HG03457 (cell line): ENCODE results near the gene LGALS4.
A peak's percentile ranks its signal among the peaks of the same experiment; 100 is the strongest.
"Not testable (repeated sequence)": the region's sequence is repeated elsewhere in the genome, so short reads cannot be mapped to it uniquely, and the experiment has no call there.

Source experiments
- ATAC-seq: cut with Tn5 transposase; IDR thresholded peaks from one replicate; pipeline ENCODE4 v1.9.1; 2021; ENCODE audit warnings: moderate number of reproducible peaks; ENCODE audit not compliant: unreplicated experiment

Gene LGALS4

DNA sequence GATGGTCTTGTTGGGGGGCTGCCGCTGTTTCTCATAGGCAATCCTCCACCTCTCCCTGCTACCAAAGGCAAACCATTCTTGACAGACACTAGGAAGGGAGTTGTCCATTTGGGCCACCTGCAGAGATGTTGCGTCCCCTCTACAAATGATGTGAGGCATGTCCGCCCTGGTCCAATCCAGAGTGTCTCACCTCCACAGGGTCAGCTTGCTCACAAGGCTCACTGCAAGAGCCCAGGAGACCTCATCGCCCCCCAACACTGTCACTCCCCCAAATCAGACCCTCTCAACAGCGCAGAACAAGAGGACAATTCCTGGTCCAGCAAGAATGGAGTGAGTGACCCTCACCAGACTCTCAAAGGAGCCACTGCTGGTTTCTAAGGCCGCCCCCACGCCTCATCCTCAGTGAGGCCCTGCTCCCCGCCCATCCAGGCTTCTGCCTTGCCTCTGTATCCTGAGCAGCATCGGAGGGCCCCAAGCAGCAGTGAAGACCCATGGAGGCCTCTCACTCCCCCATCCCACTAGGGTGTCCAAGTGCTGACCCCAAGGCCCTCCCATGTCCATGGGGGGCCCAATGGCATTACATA is 30.5 kb upstream of the LGALS4 start:
- ATAC-seq: no peak

DNA sequence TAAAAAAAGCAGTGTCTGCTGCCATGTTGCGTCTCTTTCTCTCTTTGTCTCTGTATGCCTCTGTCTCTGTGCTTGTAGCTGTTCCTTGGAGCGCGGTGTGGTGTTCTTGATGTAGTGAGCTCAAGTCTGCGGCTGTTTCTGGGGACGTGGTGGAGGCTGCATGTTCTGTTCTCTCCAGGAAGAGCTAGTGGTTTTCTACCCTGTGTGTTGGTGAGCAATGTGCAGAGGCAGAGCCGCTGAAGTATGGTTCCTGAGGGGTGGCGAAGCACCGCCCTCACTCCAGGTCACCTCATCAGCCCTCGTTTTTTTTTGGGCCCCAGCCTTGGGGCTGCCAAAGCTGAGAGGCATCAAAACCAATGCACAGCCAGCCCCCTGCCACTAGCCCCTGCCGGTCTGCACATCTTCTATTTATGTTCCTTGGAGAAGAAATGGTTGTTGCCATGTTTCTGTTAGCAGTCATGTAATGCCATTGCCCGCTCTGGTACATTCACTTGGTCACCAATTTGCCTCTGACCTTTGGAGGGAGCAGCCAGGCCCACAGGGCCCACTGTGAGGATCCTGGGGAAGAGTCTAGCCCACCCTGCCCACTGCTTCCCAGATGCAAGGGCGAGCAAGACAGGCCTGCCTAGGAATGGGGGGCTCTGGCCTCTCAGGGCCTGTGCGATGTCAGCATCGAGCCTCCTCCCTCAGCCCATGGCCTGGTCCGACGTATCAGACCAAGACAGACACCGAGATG is 29.9 kb upstream of the LGALS4 start:
- ATAC-seq: no peak

DNA sequence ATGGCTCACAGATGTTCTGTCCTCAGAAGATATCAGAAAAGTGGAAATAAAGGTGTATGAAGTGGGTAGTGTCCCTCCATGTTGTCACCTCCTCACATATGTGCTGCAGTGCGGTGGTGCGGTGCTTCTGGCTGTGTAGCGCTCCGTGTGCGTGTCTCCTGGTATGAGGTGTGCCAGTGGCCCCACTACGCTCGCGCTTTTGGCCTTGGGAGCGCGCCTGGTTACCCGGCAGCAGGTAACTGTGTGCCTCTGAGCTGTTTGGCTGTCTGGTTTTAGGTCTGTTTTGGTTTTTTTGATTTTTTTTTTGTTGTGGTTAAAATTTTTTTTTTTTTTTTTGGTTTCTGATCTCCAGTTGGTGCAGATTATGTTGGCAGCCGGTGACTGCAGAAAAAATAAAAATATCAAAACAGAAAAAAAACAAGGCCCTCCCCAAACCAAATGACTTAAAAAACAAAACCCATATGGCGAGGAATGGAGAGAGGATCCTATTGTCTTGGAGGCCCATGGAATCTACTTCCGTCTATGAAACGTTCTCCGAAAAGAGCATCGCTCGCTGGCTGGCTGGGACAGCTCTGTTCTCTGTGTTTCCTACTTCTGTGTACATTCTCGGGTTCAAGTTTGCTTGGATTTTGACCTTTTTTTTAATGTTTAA is 29.2 kb upstream of the LGALS4 start:
- ATAC-seq: no peak

DNA sequence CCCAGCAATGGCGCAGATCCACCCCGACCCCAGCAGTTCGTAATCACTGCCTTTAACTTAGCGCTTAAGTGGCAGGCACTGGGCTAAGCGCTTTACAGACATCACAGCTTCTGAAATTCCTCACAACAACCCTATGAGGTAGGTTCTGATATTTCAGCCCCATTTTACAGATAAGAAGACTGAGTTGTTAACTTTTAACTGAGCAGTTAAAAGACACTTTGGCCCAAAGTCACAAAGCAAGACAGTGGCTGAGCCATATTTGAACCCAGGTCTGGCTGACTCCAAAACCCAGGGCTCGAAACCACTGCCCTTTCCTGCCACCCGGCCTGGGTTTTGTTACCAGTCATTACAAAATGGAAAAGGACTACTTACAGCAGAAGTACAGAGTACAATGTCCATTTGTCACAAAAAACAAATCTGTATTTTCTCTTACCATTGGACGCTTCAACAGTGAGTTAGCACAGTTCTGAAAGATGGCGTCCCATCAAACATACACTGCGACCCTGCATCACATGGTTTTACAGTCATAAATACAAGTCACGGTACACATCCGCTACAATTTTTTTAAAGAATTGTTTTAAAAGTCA is 28.5 kb upstream of the LGALS4 start:
- no peak for ATAC-seq

DNA sequence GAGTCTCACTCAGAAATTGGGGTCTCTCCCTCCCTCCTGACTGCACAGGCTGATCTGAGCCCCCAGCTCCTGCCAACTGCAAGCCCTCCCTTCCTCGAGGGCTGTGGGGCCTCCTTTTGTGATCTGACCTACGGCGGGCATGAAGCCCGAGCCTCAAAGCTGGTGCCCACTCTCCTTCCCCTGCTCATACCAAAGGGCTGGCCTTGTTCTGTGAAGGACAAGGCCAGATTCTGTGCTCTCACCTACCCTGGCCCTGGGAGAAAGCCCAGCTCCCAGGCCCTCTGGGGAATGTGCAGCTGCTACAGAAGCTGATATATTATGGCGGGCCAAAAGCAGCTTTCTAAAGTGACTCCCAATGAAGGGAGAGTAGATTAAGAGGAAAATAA is 27.8 kb upstream of the LGALS4 start:
- no peak for ATAC-seq

DNA sequence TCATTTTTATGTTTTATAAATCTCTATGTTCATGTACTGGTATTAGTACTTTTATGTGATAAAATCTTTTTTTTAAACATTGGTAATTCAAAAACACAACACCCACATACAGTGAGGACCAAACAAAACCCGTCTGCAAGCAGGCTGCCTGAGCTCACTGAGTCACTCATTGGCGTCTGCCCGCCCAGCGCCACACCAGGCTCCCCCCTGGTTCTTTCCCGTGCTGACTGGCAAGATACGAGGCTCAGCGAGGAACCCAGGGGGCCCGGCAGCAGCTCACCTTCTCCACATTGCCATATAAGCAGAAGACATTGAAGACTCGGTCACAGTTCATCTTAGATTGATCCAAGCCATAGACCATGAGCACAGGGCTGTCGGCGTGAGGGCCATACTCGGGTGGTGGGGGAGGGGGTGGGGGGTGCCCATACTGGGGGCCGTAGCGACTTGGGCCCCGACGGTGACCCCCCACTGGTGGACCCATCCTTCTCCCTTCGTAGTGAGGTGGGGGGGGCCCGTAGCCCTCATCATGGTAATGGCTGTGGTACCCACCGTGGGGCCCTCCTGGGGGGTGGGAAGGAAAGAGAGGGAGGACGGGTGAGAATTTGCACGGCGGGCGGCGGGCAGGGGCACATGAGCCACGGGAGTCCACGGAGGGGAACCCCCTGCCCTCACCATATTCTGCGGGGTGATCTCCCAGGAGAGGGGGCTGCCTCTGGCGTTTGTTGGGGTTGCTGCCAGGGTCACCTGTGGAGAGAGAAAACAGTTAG is 27.3 kb upstream of the LGALS4 start:
- no peak for ATAC-seq

DNA sequence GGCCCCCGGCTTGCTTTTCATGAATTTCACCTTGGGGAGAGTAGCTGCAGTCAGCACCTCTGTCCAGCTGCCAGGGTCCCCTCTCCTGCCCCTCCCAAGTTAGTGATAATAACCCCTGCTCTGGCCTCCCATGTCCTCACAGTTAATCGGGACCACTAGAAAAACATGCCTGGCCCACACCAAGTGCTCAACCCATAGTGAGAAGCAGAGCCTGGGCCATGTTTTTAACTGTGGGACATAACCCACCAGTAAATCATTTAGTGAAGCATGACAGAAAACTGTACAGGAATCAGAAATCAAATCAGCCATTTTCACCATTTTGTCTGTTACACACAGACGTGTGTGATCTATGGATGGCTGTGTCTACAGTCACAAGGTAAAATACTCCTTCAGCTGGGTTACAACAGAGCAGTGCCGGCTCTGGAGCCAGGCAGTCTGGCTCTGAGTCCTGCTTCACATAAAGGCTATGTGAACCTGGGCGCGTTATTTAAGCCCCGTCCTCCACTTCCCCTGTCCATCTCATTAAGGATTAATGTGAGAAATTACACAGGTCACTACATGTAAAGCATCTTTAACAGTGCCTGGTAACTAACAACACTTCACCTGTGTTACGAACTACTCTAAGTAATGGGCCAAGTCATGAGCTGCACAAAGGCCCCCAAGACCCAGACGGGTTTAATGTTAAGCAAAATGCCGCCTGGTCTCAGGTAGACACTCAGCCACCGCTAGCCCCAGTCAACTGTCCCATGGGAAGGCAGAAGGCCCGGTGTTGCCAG is 26.4 kb upstream of the LGALS4 start:
- no peak for ATAC-seq

DNA sequence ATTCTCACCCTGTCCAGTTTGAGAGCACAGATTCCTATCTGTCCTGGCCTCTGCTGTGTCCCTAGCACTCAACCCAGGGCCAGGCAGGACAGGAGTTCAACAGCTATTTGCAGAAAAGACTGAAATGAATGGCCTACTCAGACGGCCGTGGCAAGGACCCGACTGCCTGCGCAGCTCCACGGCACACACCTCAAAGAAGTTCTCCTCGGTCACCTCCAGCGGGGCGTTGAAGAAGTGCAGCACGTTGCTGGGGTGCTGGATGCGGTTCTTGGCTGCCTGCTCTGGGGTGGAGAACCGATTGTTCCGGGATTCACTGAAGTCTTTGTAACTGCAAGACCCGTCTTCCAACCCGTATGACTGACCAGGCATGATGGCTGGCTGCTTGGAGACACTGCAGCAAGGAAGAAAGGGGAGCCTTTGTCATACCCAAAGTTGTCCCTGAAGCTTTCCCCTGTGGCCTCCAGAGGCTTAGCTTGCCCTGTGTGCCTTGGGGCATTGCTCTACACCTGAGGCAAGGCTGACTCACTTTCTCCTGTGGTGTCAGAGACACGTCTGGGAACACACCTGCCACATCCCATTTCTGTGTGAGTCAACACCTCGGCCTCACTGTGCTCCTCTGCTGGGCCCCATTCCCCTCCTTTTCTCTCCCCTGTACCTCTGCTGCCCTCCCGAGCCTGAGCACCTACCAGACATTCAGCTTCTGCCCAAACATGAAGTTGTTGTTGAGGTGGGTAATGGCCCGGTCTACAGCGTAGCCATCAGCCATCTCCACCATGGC is 25.7 kb upstream of the LGALS4 start:
- no peak for ATAC-seq

DNA sequence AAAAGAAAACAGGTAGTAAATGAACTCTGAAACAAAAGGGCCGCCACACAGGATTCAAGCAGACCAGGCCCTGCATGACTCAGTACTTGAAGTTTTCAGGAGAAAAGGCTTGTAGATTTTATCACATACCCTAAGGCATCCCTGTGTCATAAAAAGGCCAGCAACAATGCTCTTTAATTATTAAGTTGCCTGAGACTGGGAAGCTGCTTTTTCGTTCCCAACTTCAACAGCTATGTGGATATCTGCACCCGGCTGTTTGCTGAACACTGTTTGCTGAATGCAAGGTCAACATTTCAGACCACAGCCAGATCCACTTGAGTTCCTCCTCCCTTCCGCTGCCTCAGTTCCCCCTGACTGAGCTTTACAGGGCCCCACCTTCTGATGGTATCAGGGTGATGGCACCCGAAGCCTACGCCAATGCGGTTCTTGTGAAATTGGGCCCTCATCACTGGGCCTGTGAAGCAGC is 24.9 kb upstream of the LGALS4 start:
- no peak for ATAC-seq

DNA sequence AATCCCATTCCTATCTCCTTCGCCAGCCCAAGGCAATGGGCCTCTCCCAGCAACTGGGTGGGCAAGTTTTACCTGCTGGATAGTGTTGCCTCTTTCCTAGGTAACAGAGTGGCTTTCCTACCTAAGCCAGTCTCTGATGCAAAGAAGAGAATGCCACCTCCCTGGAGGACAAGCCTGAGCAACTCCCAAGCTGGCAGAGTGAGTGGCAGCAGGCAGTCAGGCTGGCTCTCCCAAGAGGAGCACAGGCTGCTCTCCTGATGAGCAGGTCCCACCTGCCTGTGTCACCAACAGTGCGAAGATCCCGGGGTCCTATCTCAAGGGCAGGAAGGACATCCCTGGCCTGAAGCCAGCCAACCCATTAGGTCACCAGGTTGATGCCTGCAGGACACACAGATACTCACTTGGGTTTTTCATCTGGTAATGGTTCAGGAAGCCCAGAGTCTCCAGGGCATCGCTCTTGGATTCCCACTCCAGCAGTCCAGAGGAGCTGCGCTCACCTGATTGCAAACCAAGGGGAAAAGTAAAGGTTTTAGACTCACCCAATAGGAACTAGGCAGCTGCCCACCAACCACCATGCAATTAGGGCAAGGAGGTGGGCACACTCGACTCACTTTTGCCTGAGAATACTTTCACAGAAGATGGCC is 24.4 kb upstream of the LGALS4 start:
- no peak for ATAC-seq

DNA sequence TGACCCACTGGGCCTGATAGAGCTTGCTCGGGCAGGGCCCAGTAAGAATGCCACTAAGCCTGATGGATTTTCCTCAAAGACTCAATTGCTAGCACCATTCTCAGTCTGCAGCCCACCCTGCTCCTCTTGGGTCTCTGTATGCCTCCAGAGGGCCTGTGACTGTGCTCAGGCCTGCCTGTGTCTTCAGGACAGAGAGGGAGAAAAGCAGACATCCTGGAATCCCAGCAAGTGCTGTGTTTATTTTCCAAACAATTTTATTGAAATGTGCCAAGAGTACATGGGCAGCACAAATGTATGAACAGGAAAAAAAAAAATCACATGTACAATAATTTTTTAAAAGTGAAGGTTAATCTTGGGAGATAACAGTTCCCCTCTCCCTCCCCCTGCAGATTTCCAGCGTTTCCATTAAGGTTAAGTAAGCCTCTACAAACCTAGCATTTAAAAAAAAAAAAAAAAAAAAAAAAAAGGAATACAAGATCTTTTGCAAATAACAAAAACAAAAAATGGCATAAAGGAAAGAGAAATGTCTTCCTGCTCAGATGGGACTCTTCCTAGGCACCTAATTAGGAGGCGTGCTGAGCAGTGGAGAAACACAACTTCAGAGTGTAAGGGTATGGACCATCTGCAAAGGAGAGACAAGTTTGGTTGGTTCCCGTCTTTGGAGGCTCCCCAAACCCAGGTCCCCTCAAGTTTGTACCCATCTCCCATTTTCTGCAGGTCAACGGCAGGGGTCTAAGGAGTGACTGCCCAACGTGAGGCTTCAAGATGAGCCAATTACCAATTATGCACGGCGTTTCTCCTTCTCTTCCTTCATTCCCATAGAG is 23.6 kb upstream of the LGALS4 start:
- ATAC-seq: no peak

DNA sequence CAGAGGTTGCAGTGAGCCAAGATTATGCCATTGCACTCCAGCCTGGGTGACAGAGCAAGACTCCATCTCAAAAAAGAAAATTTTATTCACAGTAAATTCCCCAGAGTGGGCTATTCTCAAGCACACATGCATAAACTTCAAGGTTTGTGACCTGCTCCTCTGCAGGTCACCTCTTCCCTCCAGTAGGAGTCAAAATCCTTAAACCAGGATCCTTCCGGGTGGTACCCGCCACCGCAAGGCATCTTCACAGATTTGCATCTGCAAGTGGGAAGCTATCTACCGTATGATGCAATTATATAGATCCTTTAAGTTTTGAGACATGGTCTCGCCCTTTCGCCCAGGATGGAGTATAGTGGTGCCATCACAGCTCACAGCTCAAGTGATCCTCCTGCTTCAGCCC is 21.8 kb upstream of the LGALS4 start:
- ATAC-seq: no peak

DNA sequence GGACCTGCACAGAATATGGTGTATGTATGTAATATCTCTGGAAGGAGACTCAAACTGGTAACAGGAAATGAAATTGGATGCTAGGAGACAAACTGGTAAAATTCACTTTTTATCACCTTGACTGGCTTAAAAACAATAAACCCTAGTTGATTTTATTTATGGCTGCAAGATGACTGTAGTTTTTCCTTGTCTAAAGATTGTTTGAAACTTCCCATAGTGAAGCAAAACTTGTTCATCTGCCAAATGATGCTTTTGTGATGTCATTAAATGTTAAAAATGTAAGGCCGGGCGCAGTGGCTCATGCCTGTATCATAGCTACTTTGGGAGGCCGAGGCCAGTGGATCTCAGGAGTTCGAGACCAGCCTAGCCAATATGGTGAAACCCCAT is 21.4 kb upstream of the LGALS4 start:
- no peak for ATAC-seq

DNA sequence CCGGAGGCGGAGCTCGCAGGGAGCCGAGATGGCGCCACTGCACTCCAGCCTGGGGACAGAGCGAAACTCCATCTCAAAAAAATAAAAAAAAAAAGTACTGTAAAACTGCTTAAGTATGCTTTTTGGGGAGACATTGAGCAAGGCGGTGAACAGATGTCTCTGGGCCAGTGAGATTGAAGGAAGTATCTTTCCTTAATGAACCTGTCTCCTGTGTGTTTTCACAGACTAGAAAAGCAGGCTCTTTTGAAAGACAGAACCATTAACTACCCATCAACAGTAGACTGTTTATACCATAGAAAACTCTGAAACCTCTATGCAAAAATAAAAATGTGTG is 20.3 kb upstream of the LGALS4 start:
- ATAC-seq: no peak

DNA sequence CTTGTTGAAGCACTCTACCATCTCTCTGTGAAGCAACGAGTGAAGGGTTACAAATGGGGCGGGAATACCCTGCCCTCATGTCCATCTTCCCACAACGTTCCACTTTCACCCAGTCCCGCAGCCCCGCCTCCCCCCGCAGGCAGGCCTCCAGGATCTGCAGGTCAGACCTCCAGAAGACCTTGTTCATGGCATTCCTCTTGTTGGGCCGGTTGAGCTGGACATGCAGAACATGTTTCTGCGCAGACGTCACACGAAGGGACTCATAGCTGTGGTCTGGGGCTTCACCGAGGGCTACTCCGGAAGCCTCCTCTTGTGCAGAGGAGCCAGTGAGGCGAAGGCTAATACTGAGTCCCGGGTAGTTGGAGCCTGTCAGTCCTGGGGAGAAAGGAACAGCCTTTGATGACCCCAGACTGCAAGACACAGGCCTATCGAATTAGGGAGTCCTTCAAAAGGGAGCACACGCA is 18.4 kb upstream of the LGALS4 start:
- peak; percentile 31 for ATAC-seq

DNA sequence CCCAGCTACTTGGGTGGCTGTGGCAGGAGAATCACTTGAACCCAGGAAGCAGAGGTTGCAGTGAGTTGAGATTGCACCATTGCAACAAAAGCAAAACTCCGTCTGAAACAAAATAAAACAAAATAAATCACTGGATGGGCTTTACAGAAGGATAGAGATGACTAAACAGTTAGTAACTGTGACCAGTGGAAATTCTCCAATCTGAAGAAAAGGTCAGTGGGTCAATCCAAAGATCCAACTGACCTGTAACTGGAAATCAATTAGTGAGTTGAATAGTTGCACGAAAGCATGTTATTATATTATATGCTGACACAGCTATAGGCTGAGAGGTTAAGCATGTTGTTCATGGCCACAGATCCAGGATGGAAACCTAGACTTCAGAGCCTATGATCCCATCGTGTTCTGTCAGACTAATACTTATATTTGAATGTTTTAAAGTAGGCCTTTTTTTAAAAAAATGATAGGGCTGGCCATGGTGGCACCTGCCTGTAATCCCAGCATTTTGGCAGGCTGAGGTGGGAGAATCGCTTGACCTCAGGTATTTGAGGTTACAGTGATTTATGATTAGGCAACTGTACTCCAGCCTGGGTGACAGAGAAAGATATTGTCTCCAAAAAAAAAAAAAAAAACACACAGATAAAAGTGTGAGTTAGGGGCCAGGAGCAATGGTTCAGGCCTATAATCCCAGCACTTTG is 17.4 kb upstream of the LGALS4 start:
- ATAC-seq: no peak

DNA sequence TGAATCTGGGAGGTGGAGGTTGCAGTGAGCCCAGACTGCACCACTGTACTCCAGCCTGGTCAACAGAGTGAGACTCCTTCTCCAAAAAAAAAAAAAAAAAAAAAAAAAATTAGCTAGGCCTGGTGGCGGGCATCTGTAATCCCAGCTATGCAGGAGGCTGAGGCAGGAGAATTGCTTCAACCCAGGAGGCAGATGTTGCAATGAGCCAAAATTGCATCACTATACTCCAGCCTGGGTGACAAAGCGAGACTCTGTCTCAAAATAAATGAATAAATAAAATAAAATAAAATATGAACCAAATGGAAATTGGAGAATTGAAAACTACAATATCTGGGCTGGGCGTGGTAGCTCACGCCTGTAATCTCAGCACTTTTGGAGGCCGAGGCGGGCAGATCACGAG is 16.5 kb upstream of the LGALS4 start:
- ATAC-seq: not testable (repeated sequence)
